Activated T-helper 1 cell treated with anti-CD3 and anti-CD28 coated beads, Interleukin-12 subunit alpha, Interleukin-12 subunit beta, Interleukin-2, Interleukin-4 antibody, amounts not matched to agents 30 ng/mL and 10 ng/mL and 1 ng/mL, durations not matched to agents 14 hours and 24 hours and 36 hours (primary cell): Measurements from ENCODE around the gene AJUBA. TPM values are rescaled to one million over a fixed set of nuclear protein-coding genes. Genes with fewer than 3 reads are reported as not detected.
"Not testable (repeated sequence)": the region's sequence is repeated elsewhere in the genome, so short reads cannot be mapped to it uniquely, and the experiment has no call there.

Experiments used
- DNase-seq: peaks from one replicate; pipeline ENCODE4 v3.0.0; 2021; ENCODE audit warnings: low spot score
- H3K27ac Mint-ChIP-seq: one replicate; pipeline ENCODE4 v1.8.0; 2021; ENCODE audit warnings: mild to moderate bottlenecking, mixed read lengths
- H3K27me3 Mint-ChIP-seq: one replicate; pipeline ENCODE4 v1.8.0; 2022; ENCODE audit warnings: mild to moderate bottlenecking, moderate library complexity, mixed read lengths; ENCODE audit not compliant: insufficient read depth
- H3K36me3 Mint-ChIP-seq: one replicate; pipeline ENCODE4 v1.8.0; 2021; ENCODE audit warnings: low read depth, mixed read lengths
- H3K4me1 Mint-ChIP-seq: one replicate; pipeline ENCODE4 v1.8.0; 2021; ENCODE audit warnings: low read depth, mixed read lengths
- H3K4me3 Mint-ChIP-seq: one replicate; pipeline ENCODE4 v1.8.0; 2021; ENCODE audit warnings: mild to moderate bottlenecking, moderate library complexity, mixed read lengths
- H3K9me3 Mint-ChIP-seq: one replicate; pipeline ENCODE4 v1.8.0; 2021; ENCODE audit warnings: mixed read lengths
- intact Hi-C: fragments of 100-400 bp; cut with micrococcal nuclease; formaldehyde crosslinking; loops from one replicate; pipeline ENCODE4 v1.15.1; 2024
- total RNA-seq: library from RNA; stranded (reverse); gene quantifications from 2 replicates; pipeline ENCODE4 v1.2.3, GENCODE V29; 2022

The AJUBA gene
- total RNA-seq, 1 donor from 2014 or later = 2.7 TPM

DNA sequence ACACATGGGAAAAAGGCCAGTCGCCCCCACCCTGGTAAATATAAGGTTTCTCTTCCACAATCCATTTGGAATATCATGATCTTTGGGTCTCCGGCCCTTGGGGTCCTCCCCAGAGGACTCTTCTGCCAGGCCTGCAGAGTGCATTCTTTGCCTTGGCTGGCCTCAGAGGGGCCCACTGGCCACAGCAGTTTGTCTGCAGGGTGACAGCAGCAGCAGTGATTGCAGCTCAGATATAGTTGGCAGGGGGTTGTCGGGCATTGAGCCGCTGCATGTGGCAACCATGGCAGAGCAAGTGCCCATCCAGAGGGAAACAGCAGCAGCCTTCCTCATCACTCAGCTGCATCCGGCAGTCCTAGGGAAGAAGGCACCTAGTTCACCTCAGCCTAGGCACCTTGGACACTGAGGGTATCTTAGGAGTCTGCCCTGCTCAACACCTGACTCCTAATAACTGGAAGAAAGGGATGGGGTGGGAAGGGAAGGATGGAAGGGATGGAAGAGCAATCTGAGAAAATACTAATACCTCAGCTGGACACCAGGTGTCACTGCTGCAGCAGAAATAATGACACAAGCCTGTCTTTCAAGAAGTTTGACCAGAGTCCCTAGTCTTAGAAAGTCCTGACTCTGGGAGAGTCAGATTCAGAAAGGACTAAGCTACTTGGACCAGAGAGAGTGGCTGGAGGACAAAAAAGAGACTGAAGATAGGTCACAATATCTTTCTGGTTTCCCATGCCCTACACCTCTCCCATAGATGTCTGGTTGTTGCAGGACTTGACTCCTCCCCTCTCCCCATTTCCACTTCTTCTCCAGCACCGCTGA lies 8.9 kb downstream of the AJUBA start:
- DNase-seq = no peak
- Mint-ChIP-seq H3K4me1 (no peaks in the 10 kb centered on the region), H3K36me3 (peaks cover 2% of the 10 kb centered on the region), H3K27ac (no peak overlapping the region), H3K9me3 (no peaks in the 10 kb centered on the region), H3K4me3 (no peak overlapping the region), H3K27me3 (peaks cover 13% of the 10 kb centered on the region)
- intact Hi-C loops = loop anchor here (1.0 kb wide), 2 partner anchors 10 to 85 kb away; no protein-coding TSS in a partner anchor

DNA sequence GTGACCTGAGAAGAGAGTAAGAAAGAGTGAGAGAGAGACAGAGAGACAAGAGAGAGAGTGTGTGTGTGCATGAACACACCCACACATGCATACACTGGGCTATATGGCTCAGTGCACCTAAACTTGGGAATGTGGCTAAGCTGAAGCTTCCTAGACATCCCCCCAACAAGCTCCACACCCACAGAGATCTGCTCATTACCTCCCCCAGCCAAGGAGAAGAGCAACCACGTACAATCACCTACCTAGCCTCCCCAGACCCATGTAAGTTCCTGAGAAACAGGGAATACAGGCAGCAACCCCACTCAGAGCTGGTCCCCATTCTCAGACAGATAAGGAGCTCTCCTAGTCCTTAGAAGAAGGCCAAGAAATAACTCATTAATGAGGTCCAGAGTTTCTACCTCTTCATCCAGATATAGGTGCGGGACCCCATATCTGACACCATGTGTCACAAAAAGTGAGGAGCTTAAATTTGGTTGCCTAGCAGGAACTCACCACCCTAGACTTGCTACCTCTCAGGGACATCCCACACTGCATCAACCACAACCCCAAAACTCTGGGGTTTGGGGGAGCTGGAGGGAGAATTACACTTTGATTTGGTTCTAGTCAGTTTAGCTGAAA lies 9.9 kb downstream of the AJUBA start:
- H3K9me3 Mint-ChIP-seq = no peaks in the 10 kb centered on the region
- no peak overlapping the region for H3K4me3 Mint-ChIP-seq
- H3K27ac Mint-ChIP-seq = no peak overlapping the region
- peaks cover 2% of the 10 kb centered on the region for H3K36me3 Mint-ChIP-seq
- intact Hi-C loops = no loop called here
- peaks cover 8% of the 10 kb centered on the region for H3K27me3 Mint-ChIP-seq
- no peak for DNase-seq
- H3K4me1 Mint-ChIP-seq = no peaks in the 10 kb centered on the region

DNA sequence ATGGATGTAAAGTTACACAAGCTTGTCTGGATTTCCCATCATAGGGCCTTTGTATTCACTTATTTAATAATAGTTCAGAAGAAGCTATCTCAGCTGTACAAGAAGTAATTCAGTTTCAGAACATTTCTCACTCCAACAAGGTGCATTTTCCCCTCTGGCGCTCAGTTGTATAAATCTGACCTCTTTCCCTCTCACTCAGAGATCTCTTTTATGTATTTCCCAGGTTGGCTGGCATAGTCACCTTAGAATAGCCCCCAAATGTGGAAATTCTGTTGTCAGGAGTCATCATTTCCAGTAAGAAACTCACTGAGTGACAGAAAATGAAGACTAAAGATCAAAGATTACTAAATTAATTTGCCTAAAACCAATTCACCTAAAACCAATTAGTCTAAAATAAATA lies 11.2 kb downstream of the AJUBA start:
- Mint-ChIP-seq H3K4me3 (no peak overlapping the region), H3K4me1 (no peaks in the 10 kb centered on the region), H3K36me3 (peaks cover 2% of the 10 kb centered on the region), H3K27me3 (peaks cover 2% of the 10 kb centered on the region), H3K9me3 (no peaks in the 10 kb centered on the region), H3K27ac (no peak overlapping the region)
- intact Hi-C loops = no loop called here
- no peak for DNase-seq

DNA sequence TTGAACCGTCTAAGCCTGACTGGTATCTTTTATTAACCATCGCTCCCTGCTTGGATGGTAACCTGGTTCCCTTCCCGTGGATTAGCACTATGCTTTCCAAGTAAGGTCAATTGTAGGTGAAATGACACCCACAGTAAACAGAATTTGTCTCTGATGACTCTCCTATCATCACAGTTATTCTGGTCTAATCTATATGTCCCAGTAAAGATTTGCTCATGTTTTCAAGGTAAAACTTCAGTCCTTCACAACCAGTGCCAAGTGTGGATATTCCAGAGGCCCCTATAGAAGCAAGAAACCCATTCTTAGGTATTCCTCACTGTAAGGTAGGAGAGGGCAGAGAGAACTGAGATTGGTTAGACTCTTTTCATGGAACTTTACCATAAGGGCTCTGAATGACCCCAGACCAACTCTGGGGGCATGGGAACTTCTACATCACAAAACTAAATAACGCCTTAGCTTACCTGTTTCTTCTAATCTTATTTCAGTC lies 15.5 kb downstream of the AJUBA start:
- intact Hi-C loops = no loop called here
- no peak overlapping the region for H3K27ac Mint-ChIP-seq
- no peak overlapping the region for H3K4me3 Mint-ChIP-seq
- H3K9me3 Mint-ChIP-seq = no peaks in the 10 kb centered on the region
- peaks cover 2% of the 10 kb centered on the region for H3K36me3 Mint-ChIP-seq
- no peak for DNase-seq
- H3K4me1 Mint-ChIP-seq = no peaks in the 10 kb centered on the region
- peaks cover 11% of the 10 kb centered on the region for H3K27me3 Mint-ChIP-seq

DNA sequence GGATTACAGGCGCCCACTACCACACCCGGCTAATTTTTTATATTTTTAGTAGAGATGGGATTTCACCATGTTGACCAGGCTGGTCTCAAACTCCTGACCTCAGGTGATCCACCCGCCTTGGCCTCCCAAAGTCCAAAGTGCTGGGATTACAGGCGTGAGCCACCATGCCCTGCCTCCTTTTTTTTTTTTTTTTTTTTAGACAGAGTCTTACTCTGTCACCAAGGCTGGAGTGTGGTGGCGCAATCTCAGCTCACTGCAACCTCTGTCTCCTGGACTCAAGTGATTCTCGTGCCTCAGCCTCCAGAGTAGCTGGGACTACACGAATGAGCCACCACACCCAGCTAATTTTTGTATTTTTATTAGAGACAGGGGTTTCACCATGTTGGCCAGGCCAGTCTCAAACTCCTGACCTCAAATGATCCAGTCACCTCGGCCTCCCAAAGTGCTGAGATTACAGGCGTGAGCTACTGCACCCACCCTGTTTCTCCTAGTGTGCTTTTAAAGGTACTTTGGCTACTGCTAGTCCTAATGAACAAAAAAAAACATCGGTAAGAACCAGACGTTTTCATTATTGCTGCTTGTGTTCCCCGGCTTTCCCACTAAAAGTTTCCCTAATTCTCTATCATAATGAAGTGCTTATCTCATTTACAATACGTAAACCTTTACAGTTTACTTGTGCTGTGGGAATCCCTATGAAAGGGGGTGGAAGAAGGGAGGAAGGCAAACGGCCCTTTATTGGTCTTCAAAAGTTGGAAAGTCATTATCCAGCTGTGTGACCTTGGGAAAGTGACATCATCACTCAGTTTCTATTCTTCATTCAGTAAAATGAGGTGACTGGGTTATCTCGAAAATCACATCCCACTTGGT lies 16.2 kb downstream of the AJUBA start:
- H3K36me3 Mint-ChIP-seq, H3K4me1 Mint-ChIP-seq, H3K4me3 Mint-ChIP-seq, H3K9me3 Mint-ChIP-seq, intact Hi-C loops, H3K27ac Mint-ChIP-seq, DNase-seq: not testable (repeated sequence)
- H3K27me3 Mint-ChIP-seq = peaks cover 11% of the 10 kb centered on the region

DNA sequence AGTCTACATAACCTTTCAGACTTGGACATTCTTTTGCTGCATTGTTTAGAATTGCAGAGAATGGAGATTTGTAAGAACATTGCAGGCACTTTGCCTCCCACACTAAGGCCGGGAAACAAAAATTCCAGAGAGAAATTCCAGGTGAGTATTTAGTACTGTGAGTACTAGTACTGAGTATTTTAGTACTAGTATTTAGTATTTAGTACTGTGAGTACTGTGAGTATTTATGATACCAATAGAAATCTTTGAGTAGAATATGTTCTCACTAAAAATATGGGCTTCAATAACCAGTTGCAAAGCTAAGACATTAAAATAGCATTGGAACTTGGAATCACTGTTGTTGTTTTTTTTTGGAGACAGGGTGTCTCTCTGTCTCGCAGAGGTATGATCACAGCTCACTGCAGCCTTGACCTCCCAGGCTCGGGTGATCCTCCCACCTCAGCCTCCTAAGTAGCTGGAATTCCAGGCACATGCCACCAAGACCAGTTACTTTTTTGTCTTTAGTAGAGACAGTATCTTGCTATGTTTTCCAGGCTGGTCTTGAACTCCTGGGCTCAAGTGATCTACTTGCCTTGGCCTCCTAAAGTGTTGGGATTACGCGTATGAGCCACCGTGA lies 20.2 kb downstream of the AJUBA start:
- Mint-ChIP-seq H3K27me3 (peaks cover 14% of the 10 kb centered on the region), H3K4me1 (no peaks in the 10 kb centered on the region), H3K4me3 (no peak overlapping the region), H3K27ac (no peak overlapping the region), H3K9me3 (no peaks in the 10 kb centered on the region), H3K36me3 (no peaks in the 10 kb centered on the region)
- intact Hi-C loops = no loop called here
- DNase-seq = no peak

DNA sequence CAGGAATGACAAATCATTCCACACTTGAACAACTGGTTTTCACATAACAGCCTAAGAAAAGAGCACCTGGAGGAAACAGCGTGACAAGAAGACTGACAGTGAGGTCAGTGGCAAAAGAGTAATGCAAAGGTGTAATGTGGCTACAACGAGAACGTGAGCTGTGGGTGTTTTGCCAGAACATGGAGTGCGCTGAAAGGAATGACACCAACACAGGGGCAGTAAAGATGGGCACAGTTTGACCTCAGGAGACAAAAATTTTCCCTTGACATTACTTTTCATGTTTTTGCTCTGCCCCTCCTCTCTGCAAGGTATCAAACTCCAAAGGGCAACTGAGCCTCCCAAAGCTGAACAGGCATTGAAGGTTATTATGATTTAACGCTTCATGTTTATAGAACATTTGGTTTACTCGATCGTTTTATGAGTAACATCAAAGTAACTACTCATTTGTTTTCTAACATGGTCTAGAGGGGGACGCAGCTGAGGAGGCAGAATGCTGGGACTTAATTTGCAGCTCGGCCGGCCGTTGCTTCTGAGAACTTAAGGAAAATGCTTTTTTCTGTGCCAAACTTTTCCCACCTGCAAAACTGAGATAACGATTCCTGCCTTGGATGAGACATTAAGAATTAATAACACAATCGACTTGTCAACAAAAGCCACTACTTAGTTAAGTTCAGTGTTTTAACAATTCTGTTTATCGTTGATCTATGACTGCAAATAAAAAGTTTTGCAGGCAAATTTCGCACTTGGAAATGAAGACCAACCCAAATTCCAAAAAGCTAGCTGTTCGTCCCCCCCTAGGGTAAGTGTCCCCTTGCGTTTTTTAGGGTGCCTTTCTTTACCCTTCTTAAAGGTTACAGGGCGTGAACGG lies 26.4 kb downstream of the AJUBA start:
- intact Hi-C loops = loop anchor here (2.0 kb wide), 1 partner anchor 51 kb away; no protein-coding TSS in a partner anchor
- peak overlapping the region; percentile 93 for H3K4me3 Mint-ChIP-seq

DNA sequence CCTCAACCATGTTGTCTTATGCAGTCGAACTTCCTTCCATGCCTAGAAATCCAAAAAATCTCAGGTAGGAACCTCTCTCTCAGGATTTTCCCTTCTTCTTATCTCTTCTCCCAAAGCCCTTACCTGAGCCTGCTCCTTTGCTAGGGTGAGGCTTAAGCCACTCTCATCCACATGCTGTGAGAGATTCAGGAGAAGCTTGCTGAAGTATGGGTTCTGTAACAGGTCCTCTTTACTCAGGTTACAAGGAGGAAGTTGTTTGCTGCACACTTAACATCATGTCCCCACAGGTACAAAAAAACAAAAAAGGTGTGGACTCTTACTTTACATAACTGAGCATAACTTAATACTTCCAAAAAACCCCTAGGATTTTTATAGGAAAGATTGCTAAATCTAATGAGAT lies 29.9 kb downstream of the AJUBA start:
- H3K4me3 Mint-ChIP-seq = no peak overlapping the region
- intact Hi-C loops = no loop called here
- H3K27ac Mint-ChIP-seq = no peak overlapping the region
- H3K9me3 Mint-ChIP-seq = no peaks in the 10 kb centered on the region
- DNase-seq = no peak
- H3K4me1 Mint-ChIP-seq = peaks cover 17% of the 10 kb centered on the region
- peaks cover 13% of the 10 kb centered on the region for H3K36me3 Mint-ChIP-seq
- H3K27me3 Mint-ChIP-seq = no peaks in the 10 kb centered on the region

More for the DNA sequence above, 26.4 kb downstream of the AJUBA start:
- no peaks in the 10 kb centered on the region for H3K9me3 Mint-ChIP-seq
- H3K36me3 Mint-ChIP-seq = peaks cover 6% of the 10 kb centered on the region
- H3K4me1 Mint-ChIP-seq = peaks cover 17% of the 10 kb centered on the region
- no peak for DNase-seq
- H3K27ac Mint-ChIP-seq = peak overlapping the region; percentile 86
- H3K27me3 Mint-ChIP-seq = peaks cover 3% of the 10 kb centered on the region

DNA sequence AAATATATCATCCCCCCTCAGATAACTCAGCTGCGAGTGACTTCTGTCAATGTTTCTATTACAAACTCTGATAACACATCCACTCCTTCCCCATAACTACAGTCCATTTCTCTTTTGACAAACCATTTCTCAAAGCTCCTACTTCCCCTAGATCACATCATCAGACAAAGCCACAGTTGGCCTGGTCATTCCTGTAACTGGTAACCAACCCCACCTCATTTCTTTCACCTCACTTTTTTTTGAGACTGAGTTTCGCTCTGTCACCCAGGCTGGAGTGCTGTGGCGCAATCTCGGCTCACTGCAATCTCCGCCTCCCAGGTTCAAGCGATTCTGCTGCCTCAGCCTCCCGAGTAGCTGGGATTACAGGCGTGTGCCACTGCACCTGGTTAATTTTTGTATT lies 30.6 kb downstream of the AJUBA start:
- H3K27me3 Mint-ChIP-seq, H3K4me3 Mint-ChIP-seq, H3K9me3 Mint-ChIP-seq, H3K27ac Mint-ChIP-seq, DNase-seq, intact Hi-C loops: not testable (repeated sequence)
- peaks cover 18% of the 10 kb centered on the region for H3K36me3 Mint-ChIP-seq
- H3K4me1 Mint-ChIP-seq = peaks cover 17% of the 10 kb centered on the region

DNA sequence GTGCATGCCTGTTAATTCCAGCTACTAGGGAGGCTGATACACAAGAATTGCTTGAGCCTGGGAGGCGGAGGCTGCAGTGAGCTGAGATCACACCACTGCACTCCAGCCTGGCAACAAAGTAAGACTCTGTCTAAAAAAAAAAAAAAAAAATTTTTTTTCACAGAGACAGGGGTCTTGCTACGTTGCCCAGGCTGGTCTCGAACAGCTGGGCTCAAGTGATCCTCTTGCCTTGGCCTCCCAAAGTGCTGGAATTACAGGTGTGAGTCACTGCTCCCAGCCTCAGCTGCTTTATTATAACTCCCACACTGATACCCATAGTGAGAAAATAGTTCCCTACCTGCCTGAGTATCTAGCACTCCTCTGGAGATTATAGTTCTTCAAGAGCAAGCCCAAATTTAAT lies 36.7 kb downstream of the AJUBA start:
- H3K27ac Mint-ChIP-seq = no peak overlapping the region
- no peak overlapping the region for H3K4me3 Mint-ChIP-seq
- no peak for DNase-seq
- no peaks in the 10 kb centered on the region for H3K9me3 Mint-ChIP-seq
- no peaks in the 10 kb centered on the region for H3K27me3 Mint-ChIP-seq
- no peaks in the 10 kb centered on the region for H3K4me1 Mint-ChIP-seq
- H3K36me3 Mint-ChIP-seq = peaks cover 19% of the 10 kb centered on the region
- intact Hi-C loops = no loop called here

DNA sequence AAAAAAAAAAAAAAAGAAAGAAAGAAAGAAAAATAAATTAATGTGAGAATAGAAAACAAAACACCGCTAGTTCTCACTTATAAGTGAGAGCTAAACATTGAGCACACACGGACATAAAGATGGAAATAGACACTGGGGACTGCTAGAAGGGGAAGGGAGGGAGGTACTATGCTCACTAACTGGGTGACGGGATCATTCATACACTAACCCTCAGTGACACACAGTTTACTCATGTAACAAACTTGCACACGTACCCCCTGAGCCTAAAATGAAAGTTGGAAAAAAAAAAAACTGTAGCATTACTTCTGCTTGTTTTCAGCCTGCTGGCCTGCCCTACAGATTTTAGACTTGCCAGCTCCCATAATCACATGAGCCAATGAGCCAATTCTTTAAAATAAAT lies 42.7 kb downstream of the AJUBA start:
- peaks cover 5% of the 10 kb centered on the region for H3K36me3 Mint-ChIP-seq
- no peaks in the 10 kb centered on the region for H3K27me3 Mint-ChIP-seq
- no peak for DNase-seq
- no peaks in the 10 kb centered on the region for H3K9me3 Mint-ChIP-seq
- intact Hi-C loops = no loop called here
- no peak overlapping the region for H3K27ac Mint-ChIP-seq
- H3K4me3 Mint-ChIP-seq = no peak overlapping the region
- no peaks in the 10 kb centered on the region for H3K4me1 Mint-ChIP-seq

DNA sequence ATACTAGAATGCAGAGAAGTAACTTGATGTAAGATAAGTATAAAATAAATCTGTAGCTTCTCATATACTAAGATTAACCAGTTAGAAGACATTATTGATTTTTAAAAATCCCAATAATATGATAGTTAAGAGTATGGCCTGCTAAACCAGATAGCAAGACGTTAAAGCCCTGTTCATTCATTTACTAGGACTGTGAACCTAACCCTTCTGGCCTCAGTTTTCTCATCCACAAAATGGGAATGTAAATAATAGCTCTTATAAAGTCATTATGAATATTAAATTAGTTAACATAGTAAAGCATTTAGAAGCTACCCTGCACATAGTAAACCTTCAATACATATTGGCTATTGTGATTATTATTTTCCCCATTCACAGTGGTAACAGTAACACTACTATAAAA lies 47.2 kb downstream of the AJUBA start:
- intact Hi-C loops = no loop called here

More for the DNA sequence above, 47.2 kb downstream of the AJUBA start:
- Mint-ChIP-seq H3K27ac (no peak overlapping the region), H3K36me3 (peaks cover 2% of the 10 kb centered on the region), H3K4me1 (peaks cover 4% of the 10 kb centered on the region), H3K27me3 (no peaks in the 10 kb centered on the region), H3K9me3 (no peaks in the 10 kb centered on the region), H3K4me3 (no peak overlapping the region)
- no peak for DNase-seq
